ENCODE data around the gene KCNK7. TPM values are rescaled to one million over a fixed set of nuclear protein-coding genes. Genes with fewer than 3 reads are reported as not detected.
A peak's percentile ranks its signal among the peaks of the same experiment; 100 is the strongest.

Gene KCNK7
- total RNA-seq, 1 experiment from 2014 or later, result 1.8 TPM

GRCh38 chr11:65546217-65546958 is 49.2 kb downstream of the KCNK7 start:
- Histone ChIP-seq H3K79me2 (ENCODE audit: insufficient read depth, low read length) (no peaks in the 10 kb centered on the region), H3K9ac (ENCODE audit: extremely low read depth, insufficient read length, low read length) (no peak overlapping the region), H2BK15ac (ENCODE audit: low read depth, low read length) (no peak overlapping the region), H3K4me1 (ENCODE audit: insufficient read depth, low read length) (no peaks in the 10 kb centered on the region), H3K27me3 (ENCODE audit: insufficient read depth, low read length) (peaks cover 4% of the 10 kb centered on the region; the same call in 1 of the 2 replicates), H3T11ph (ENCODE audit: low read length) (no peak overlapping the region), H3K23me2 (ENCODE audit: insufficient read length, low read depth, low read length, poor library complexity, severe bottlenecking) (peaks cover 2% of the 10 kb centered on the region), H2BK20ac (ENCODE audit: low read depth, low read length, poor library complexity, severe bottlenecking) (no peak overlapping the region), H4K5ac (ENCODE audit: insufficient read length, low read depth, low read length) (no peak overlapping the region), H4K91ac (ENCODE audit: insufficient read length, low read depth, low read length) (no peak overlapping the region), H3K18ac (ENCODE audit: insufficient read length, low read depth, low read length) (no peak overlapping the region), H3K23ac (ENCODE audit: insufficient read length, low read depth, low read length) (no peak overlapping the region), H3K27ac (ENCODE audit: insufficient read length, low read depth, low read length) (no peak overlapping the region), H2BK12ac (ENCODE audit: insufficient read length, low read depth, low read length) (no peak overlapping the region), H3K4ac (ENCODE audit: low read depth, low read length) (no peak overlapping the region), H2BK120ac (ENCODE audit: low read depth, low read length, poor library complexity, severe bottlenecking) (no peak overlapping the region), H2BK5ac (ENCODE audit: insufficient read length, low read length) (no peak overlapping the region), H2AK5ac (ENCODE audit: insufficient read length, low read length) (no peak overlapping the region), H3K14ac (ENCODE audit: insufficient read depth, low read length) (no peak overlapping the region), H2AFZ (ENCODE audit: low read length) (no peak overlapping the region), H4K20me1 (ENCODE audit: control insufficient read depth, insufficient read depth, insufficient read length) (no peaks in the 10 kb centered on the region), H3K4me2 (ENCODE audit: insufficient read depth, insufficient read length, low read length) (peak overlapping the region; percentile 33), H3K79me1 (ENCODE audit: insufficient read depth, low read depth, low read length, poor library complexity, severe bottlenecking) (no peaks in the 10 kb centered on the region), H3K9me3 (ENCODE audit: control insufficient read depth, low read depth, low read length) (no peaks in the 10 kb centered on the region), H3K56ac (ENCODE audit: insufficient read length, low read depth, low read length) (no peak overlapping the region), H4K8ac (replicated peaks; ENCODE audit: insufficient read length, low read depth, low read length) (no peak overlapping the region)
- WGBS (ENCODE audit: extremely low coverage, insufficient read length, low lambda C conversion rate), result no CpG with 5 or more reads among the region's 64 CpGs
- H3K27me3 Mint-ChIP-seq (ENCODE audit: low read depth), result peaks cover 85% of the 10 kb centered on the region
- no peaks in the 10 kb centered on the region; a peak in 1 of 7 replicates for H3K36me3 Mint-ChIP-seq (ENCODE audit: insufficient read depth in 1 of 3, low read depth in 3 of 3)
- no peak for TF ChIP-seq CTCF (conservative IDR thresholded peaks at IDR 0.05)
- peak; percentile 96 for DNase-seq
- H3K27ac Mint-ChIP-seq, result no peak overlapping the region
- H3K9me3 Mint-ChIP-seq, result peaks cover 0 to 2% of the 10 kb centered on the region in 2 experiments; a peak in 1 of 5 replicates
- H3K4me1 Mint-ChIP-seq, result peaks cover 17 to 31% of the 10 kb centered on the region in 2 experiments
- peak overlapping the region; percentile 57 to 73 for H3K4me3 Mint-ChIP-seq
